Sigmoid colon (tissue), 7 donors: ENCODE measurements around the gene GPNMB. TPM values are rescaled to one million over a fixed set of nuclear protein-coding genes. Genes with fewer than 3 reads are reported as not detected.
A peak's percentile ranks its signal among the peaks of the same experiment; 100 is the strongest.

Experiments
- DNase-seq: peaks from one replicate; pipeline ENCODE4 v3.0.0-alpha.2; 2019
- H3K27ac ChIP-seq, 4 donors: fragments of 200-600 bp; sonication (generic); one replicate each; pipeline ENCODE4 v1.5.1; 2016 to 2019; ENCODE audit warnings: mild to moderate bottlenecking in 1 of 4
- H3K27me3 ChIP-seq, 3 donors: fragments of 200-600 bp; sonication (generic); one replicate each; pipeline ENCODE4 v1.5.1; 2019; ENCODE audit warnings: mild to moderate bottlenecking in 1 of 3
- H3K36me3 ChIP-seq, 4 donors: fragments of 200-600 bp; sonication (generic); one replicate each; pipeline ENCODE4 v1.5.1; 2016 to 2019
- H3K4me1 ChIP-seq, 4 donors: fragments of 200-600 bp; sonication (generic); one replicate each; pipeline ENCODE4 v1.5.1; 2017 to 2019
- H3K4me3 ChIP-seq, 4 donors: fragments of 200-600 bp; sonication (generic); one replicate each; pipeline ENCODE4 v1.5.1; 2017 to 2019; ENCODE audit warnings: mild to moderate bottlenecking in 2 of 4, moderate library complexity in 1 of 4
- H3K9me3 ChIP-seq, 4 donors: fragments of 200-600 bp in 3 of 4; sonication (generic) in 3 of 4; one replicate each; pipeline versions ENCODE4 v1.5.1 to v1.6.1; 2013 to 2019
- CTCF ChIP-seq, 4 experiments: fragments of 450-650 bp in 3 of 4; fragments of 200-600 bp in 1 of 4; IDR thresholded peaks; one replicate each; pipeline ENCODE4 v1.5.1; 2016 to 2019; ENCODE audit warnings: antibody characterized with exemption in 4 of 4, mild to moderate bottlenecking in 3 of 4, moderate library complexity in 2 of 4
- EP300 ChIP-seq, 4 donors: sonication (generic); formaldehyde crosslinking; IDR thresholded peaks; one replicate each; pipeline ENCODE4 v1.6.1; 2017; ENCODE audit warnings: antibody characterized with exemption in 4 of 4
- POLR2A ChIP-seq, 2 donors: fragments of 450-650 bp; IDR thresholded peaks; one replicate each; pipeline ENCODE4 v1.6.1; 2016; ENCODE audit warnings: antibody characterized with exemption in 2 of 2, mild to moderate bottlenecking in 2 of 2, moderate library complexity in 2 of 2
- POLR2AphosphoS5 ChIP-seq, 4 donors: sonication (generic); formaldehyde crosslinking; IDR thresholded peaks; one replicate each; pipeline ENCODE4 v1.6.1; 2017; ENCODE audit warnings: antibody characterized with exemption in 4 of 4
- WGBS, 2 donors: extraction: QIAGEN DNeasy Blood & Tissue Kit; methylation state at CpG; one replicate each; pipeline ENCODE4 v1.1.7; 2013; 5-methylcytosine and 5-hydroxymethylcytosine counted together
- intact Hi-C: fragments of 100-400 bp; cut with DNase I; formaldehyde crosslinking; loops from one replicate; pipeline ENCODE4 v1.15.1; 2023
- polyA plus RNA-seq, 3 donors: library from polyadenylated mRNA; stranded (reverse); fragments of 200-250 nt; gene quantifications; one replicate each; pipeline ENCODE4 v1.2.3, GENCODE V29; 2013
- total RNA-seq, 4 donors: library from RNA; depleted of rRNA; stranded (reverse); fragments of >200 nt; gene quantifications; one replicate each; pipeline ENCODE4 v1.1.0, GENCODE V29; 2016
- donor health status: healthy with polysubstance abuse.
- donor health status: Bipolar disorder and iron deficiency.
- donor health status: healthy.

The GPNMB gene
- total and polyA plus RNA-seq, 7 donors = 23.4 to 224 (median 88.1) TPM

- H3K4me1 ChIP-seq = peaks cover 0 to 4% (median 0%) of the 10 kb centered on the region in 4 donors
- peaks cover 0 to 11% (median 0%) of the 10 kb centered on the region in 4 donors for H3K36me3 ChIP-seq
- H3K27ac ChIP-seq = no peak overlapping the region
- WGBS, 2 donors = 81 to 86% methylated on average over 10 of the region's 10 CpGs
- H3K4me3 ChIP-seq = no peak overlapping the region
- no peaks in the 10 kb centered on the region for H3K9me3 ChIP-seq
- no peaks in the 10 kb centered on the region for H3K27me3 ChIP-seq
- intact Hi-C loops = no loop called here
- TF ChIP-seq POLR2A (IDR thresholded peaks at IDR 0.05) (no peak), POLR2AphosphoS5 (IDR thresholded peaks at IDR 0.05) (no peak), EP300 (IDR thresholded peaks at IDR 0.05) (no peak), CTCF (IDR thresholded peaks at IDR 0.05) (no peak)
- no peak for DNase-seq
These were observed 13.8 kb downstream of the GPNMB start for GRCh38 chr7:23260371-23260770.

GRCh38 chr7:23261843-23262452, 15.4 kb downstream of the GPNMB start:
- intact Hi-C loops = no loop called here
- Histone ChIP-seq H3K36me3 (peaks cover 0 to 11% (median 0%) of the 10 kb centered on the region in 4 donors), H3K4me1 (peaks cover 0 to 4% (median 0%) of the 10 kb centered on the region in 4 donors), H3K27me3 (no peaks in the 10 kb centered on the region), H3K9me3 (no peaks in the 10 kb centered on the region), H3K27ac (no peak overlapping the region), H3K4me3 (no peak overlapping the region)
- 2 to 7% methylated on average over 7 of the region's 7 CpGs for WGBS, 2 donors
- peak; percentile 77 for DNase-seq
- peak in 3 of 4 experiments; percentile 49 to 62 (median 50) for TF ChIP-seq CTCF (IDR thresholded peaks at IDR 0.05)
- no peak for TF ChIP-seq POLR2A (IDR thresholded peaks at IDR 0.05)

GRCh38 chr7:23264916-23265458, 18.4 kb downstream of the GPNMB start:
- intact Hi-C loops = no loop called here
- no peak for TF ChIP-seq POLR2AphosphoS5 (IDR thresholded peaks at IDR 0.05)
- TF ChIP-seq POLR2A (IDR thresholded peaks at IDR 0.05) = no peak
- TF ChIP-seq EP300 (IDR thresholded peaks at IDR 0.05) = no peak
- no peak for TF ChIP-seq CTCF (IDR thresholded peaks at IDR 0.05)
- Histone ChIP-seq H3K4me1 (peaks cover 0 to 4% (median 0%) of the 10 kb centered on the region in 4 donors), H3K27ac (no peak overlapping the region), H3K9me3 (no peaks in the 10 kb centered on the region), H3K27me3 (no peaks in the 10 kb centered on the region), H3K4me3 (no peak overlapping the region), H3K36me3 (peaks cover 0 to 4% (median 0%) of the 10 kb centered on the region in 4 donors)
- DNase-seq = no peak
- WGBS, 2 donors = 77% methylated on average over 7 of the region's 7 CpGs

GRCh38 chr7:23266918-23267317, 20.3 kb downstream of the GPNMB start:
- Histone ChIP-seq H3K36me3 (no peaks in the 10 kb centered on the region), H3K4me1 (peaks cover 0 to 3% (median 0%) of the 10 kb centered on the region in 4 donors), H3K4me3 (no peak overlapping the region), H3K27ac (no peak overlapping the region), H3K27me3 (no peaks in the 10 kb centered on the region), H3K9me3 (no peaks in the 10 kb centered on the region)
- no peak for TF ChIP-seq EP300 (IDR thresholded peaks at IDR 0.05)
- TF ChIP-seq POLR2AphosphoS5 (IDR thresholded peaks at IDR 0.05) = no peak
- TF ChIP-seq POLR2A (IDR thresholded peaks at IDR 0.05) = no peak
- no peak for TF ChIP-seq CTCF (IDR thresholded peaks at IDR 0.05)
- WGBS, 2 donors = 84 to 85% methylated on average over 2 of the region's 2 CpGs
- DNase-seq = no peak
- intact Hi-C loops = no loop called here
